AG09309 (cell line): ENCODE measurements around the gene RAPGEF2.
"Not testable (repeated sequence)": the region's sequence is repeated elsewhere in the genome, so short reads cannot be mapped to it uniquely, and the experiment has no call there.

Source experiments
- DNase-seq: peaks from one replicate; pipeline ENCODE4 v3.0.0-alpha.2; 2010; ENCODE audit warnings: low read depth
- H3K4me3 ChIP-seq: 2 replicates; pipeline ENCODE4 v1.5.1; 2011; ENCODE audit warnings: mild to moderate bottlenecking, low read depth, low read length, moderate library complexity; ENCODE audit not compliant: control insufficient read depth
- TF ChIP-seq, protein P1 (sequence below): IDR thresholded peaks from 2 replicates; pipeline ENCODE4 v1.5.1; 2011; ENCODE audit warnings: mild to moderate bottlenecking, low read depth, low read length, inconsistent platforms; ENCODE audit not compliant: insufficient read depth, control insufficient read depth; ENCODE audit errors: missing control alignments

The RAPGEF2 gene

DNA sequence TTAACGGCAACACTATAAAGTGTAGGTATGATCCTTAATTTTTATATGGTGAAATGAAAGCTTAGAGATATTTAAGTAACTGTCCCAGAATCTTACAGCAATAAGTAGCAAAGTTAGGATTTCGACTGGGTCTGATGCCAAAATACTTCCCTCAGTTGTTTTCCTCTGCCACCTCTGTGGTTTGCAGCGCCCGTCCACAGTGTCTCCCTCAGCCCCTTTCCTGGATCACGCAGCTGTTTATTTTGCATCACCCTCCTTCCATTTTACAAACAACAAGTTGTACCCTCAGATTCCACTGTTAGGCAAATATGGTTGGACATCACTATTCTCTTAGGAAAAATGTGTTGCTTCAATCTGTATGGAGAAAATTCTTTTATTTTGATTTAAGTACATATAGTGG, 56.1 kb downstream of the RAPGEF2 start:
- TF ChIP-seq, protein P1, sequence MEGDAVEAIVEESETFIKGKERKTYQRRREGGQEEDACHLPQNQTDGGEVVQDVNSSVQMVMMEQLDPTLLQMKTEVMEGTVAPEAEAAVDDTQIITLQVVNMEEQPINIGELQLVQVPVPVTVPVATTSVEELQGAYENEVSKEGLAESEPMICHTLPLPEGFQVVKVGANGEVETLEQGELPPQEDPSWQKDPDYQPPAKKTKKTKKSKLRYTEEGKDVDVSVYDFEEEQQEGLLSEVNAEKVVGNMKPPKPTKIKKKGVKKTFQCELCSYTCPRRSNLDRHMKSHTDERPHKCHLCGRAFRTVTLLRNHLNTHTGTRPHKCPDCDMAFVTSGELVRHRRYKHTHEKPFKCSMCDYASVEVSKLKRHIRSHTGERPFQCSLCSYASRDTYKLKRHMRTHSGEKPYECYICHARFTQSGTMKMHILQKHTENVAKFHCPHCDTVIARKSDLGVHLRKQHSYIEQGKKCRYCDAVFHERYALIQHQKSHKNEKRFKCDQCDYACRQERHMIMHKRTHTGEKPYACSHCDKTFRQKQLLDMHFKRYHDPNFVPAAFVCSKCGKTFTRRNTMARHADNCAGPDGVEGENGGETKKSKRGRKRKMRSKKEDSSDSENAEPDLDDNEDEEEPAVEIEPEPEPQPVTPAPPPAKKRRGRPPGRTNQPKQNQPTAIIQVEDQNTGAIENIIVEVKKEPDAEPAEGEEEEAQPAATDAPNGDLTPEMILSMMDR = no peak
- no peak overlapping the region for H3K4me3 ChIP-seq
- no peak for DNase-seq

DNA sequence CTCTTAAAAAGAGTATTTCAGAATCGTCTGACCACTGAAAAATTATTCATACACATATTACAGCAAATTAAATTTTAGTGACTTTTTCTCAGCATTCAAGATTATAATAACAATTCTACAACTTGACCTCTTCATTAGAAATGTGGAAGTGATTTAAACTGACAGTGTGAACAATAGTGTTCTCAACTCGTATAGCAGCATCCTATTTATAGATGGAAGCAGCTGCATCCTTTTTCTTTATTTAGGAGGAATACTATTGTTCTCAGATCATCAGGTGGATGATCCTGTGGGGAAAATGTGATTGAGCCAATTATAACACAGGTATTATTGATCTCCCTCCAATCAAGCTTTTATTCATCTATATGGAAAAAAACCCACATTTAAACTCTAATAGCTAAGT, 56.7 kb downstream of the RAPGEF2 start:
- TF ChIP-seq, protein P1 = no peak
- no peak overlapping the region for H3K4me3 ChIP-seq
- DNase-seq = no peak

DNA sequence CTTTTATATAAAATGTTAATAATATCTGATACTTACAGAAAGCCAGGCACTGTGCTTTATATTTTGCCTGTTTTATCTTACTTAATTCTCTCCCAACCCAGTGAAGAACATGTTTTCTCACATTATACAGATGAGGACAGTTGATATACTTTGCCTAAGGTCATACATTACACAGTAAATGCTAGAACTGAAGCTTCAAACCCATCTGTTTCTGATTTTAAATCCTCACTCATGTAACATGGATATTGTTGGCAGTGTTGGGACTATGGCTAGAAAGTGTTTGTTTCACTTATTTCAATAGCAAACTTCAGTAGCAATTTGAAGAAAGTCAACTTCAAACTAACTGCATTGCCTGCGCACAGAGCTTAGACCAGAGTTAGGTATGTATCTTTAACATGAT, 57.4 kb downstream of the RAPGEF2 start:
- H3K4me3 ChIP-seq = no peak overlapping the region
- DNase-seq = peak; percentile 3

DNA sequence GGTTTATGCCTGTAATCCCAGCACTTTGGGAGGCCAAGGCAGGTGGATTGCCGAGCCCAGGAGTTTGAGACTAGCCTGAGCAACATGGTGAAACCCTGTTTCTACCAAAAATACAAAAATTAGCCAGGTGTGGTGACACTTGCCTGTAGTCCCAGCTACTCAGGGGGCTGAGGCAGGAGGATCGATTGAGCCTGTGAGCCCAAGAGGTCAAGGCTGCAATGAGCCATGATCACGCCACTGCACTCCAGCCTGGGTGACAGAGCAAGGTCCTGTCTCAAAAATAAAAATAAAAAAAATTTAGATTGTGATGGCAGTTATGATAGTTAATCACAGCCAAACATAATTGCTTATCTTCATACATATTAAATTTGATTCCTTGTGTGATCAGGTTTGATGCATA, 58.6 kb downstream of the RAPGEF2 start:
- H3K4me3 ChIP-seq = not testable (repeated sequence)

More for the DNA sequence above, 57.4 kb downstream of the RAPGEF2 start:
- TF ChIP-seq, protein P1 = no peak

DNA sequence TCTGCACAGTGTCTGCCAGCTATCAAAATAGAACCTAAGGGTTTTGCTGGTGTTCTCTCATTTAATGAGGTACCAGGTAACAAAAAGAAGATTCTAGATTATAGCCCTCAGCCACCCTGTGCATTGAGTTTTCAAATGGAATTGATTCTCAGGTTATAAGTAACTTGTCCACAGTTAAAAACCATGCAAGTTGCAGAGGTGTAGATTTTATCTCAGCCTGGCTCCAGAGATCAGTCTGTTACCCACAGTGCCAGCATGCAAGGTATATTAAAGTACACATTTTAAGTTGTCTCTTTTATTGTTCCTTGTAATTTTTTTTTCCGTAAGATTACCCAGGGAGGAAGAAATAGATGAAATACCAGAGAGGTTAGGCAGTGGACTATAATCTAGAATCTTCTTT, 59.7 kb downstream of the RAPGEF2 start:
- no peak overlapping the region for H3K4me3 ChIP-seq
- TF ChIP-seq, protein P1 = no peak
- no peak for DNase-seq

More for the DNA sequence above, 58.6 kb downstream of the RAPGEF2 start:
- not testable (repeated sequence) for DNase-seq

DNA sequence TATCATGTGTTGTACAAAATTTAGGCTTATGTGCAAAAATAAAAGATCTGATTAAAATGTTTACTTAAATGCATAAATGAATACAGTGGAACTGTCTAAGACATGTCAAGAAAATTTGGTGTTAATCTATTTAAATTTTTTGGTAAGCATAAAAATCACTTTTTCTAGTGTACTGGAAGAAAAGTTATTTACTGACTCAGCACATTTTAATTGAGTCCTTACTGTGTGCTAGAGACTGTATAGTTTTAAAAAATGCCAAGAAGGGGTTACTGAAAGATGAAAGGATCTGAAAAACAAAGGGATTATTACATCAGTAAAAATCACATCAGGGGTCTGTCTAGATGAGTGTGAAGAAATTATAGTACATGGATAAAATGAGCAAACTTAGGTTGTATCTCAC, 60.6 kb downstream of the RAPGEF2 start:
- TF ChIP-seq, protein P1 = no peak
- H3K4me3 ChIP-seq = no peak overlapping the region
- no peak for DNase-seq

DNA sequence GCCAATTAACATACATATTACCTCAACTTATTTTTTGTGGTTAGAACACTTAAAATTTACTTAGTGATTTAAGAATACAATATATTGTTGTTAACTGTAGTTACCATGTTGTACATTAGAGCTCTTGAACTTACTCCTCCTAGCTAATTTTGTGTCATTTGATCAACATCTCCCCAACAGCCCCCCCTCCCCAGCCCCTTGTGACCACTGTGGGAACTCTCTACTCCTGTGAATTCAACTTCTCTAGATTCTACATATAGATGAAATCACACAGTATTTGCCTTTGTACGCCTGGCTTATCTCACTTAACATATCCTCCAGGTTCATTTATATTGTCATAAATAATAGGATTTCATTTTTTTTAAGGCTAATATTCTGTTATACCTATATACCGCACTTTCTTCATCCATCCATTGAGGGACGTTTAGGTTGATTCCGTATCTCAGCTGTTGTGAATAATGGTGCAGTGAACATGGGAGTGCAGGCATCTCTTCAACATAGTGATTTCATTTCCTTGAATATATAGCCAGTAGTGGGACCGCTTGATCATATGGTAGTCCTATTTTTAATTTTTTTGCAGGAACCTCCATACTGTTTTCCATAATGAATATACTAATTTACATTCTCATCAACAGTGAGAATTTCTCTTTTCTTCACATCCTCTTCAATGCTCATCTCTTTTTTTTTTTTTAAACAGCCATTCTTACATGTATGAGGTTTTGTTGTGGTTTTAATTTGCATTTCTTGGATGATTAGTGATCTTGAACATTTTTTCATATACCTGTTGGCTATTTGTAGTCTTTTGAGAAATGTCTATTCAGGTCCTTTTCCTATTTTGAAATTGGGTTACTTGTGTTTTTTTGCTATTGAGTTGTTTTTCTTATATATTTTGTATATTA, 66.8 kb downstream of the RAPGEF2 start:
- no peak for DNase-seq
- TF ChIP-seq, protein P1 = no peak
- no peak overlapping the region for H3K4me3 ChIP-seq
